D721Med (cell line): ENCODE measurements around the gene STOML3.

Experiments
- DNase-seq: peaks from one replicate; pipeline ENCODE4 v3.0.0; 2011; ENCODE audit warnings: low spot score; ENCODE audit not compliant: insufficient read length
- FAIRE-seq: peaks from 2 replicates; lab custom pipeline; 2011; peaks lifted over from hg19 to GRCh38; lab: Jason Lieb, UNC
- TF ChIP-seq, protein P1 (sequence below): IDR thresholded peaks from 2 replicates; pipeline ENCODE4 v1.5.1; 2012; ENCODE audit warnings: mild to moderate bottlenecking, control low read depth; ENCODE audit not compliant: insufficient read depth; ENCODE audit errors: missing control alignments

The STOML3 gene

GRCh38 chr13:39036212-39036611, 45.6 kb upstream of the STOML3 start:
- FAIRE-seq (no peak), DNase-seq (no peak)
- TF ChIP-seq, protein P1, sequence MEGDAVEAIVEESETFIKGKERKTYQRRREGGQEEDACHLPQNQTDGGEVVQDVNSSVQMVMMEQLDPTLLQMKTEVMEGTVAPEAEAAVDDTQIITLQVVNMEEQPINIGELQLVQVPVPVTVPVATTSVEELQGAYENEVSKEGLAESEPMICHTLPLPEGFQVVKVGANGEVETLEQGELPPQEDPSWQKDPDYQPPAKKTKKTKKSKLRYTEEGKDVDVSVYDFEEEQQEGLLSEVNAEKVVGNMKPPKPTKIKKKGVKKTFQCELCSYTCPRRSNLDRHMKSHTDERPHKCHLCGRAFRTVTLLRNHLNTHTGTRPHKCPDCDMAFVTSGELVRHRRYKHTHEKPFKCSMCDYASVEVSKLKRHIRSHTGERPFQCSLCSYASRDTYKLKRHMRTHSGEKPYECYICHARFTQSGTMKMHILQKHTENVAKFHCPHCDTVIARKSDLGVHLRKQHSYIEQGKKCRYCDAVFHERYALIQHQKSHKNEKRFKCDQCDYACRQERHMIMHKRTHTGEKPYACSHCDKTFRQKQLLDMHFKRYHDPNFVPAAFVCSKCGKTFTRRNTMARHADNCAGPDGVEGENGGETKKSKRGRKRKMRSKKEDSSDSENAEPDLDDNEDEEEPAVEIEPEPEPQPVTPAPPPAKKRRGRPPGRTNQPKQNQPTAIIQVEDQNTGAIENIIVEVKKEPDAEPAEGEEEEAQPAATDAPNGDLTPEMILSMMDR: no peak

DNA sequence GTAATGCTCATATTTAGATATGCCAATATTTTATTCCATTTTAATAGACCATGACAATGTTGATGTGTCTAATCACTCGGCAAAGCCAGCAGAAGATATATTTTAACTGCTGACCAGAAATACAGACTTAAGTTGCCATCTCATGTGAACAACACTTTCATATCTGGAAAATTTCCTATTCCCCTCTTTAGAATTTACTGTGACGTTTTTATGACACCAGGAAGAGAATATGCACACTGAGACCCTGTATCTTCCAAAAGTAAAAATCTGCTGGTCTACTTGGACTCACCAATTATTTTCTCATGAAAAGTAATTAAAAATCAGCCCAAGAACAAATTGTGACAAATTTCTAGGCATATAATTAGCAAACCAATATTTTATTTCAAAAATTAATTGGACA, 45.2 kb upstream of the STOML3 start:
- no peak for DNase-seq
- FAIRE-seq: no peak
- TF ChIP-seq, protein P1: no peak

GRCh38 chr13:39035204-39035603, 44.6 kb upstream of the STOML3 start:
- TF ChIP-seq, protein P1: no peak
- DNase-seq (no peak), FAIRE-seq (no peak)

- TF ChIP-seq, protein P1: no peak
- FAIRE-seq (no peak), DNase-seq (no peak)
Measured at GRCh38 chr13:39034085-39034484, 43.5 kb upstream of the STOML3 start.

DNA sequence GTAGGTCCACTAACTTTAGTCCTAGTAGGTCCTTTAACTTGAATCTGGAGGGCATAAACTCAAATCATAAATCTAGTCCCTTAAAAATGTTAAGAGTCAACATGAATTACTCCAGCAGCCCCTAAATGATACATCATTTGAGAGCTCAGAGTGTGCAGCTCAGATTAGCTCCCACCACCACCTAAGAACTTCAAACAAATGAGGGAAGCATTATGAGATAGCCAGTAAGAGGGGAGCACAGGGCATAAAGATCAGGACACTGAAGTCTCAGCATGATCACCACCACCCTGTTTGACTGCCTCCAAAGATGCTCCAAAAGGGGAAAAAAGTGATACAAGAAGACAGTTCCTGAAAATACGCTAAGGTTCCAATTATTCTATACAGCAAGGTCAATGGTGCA, 41.5 kb upstream of the STOML3 start:
- FAIRE-seq: no peak
- TF ChIP-seq, protein P1: no peak
- DNase-seq: no peak

DNA sequence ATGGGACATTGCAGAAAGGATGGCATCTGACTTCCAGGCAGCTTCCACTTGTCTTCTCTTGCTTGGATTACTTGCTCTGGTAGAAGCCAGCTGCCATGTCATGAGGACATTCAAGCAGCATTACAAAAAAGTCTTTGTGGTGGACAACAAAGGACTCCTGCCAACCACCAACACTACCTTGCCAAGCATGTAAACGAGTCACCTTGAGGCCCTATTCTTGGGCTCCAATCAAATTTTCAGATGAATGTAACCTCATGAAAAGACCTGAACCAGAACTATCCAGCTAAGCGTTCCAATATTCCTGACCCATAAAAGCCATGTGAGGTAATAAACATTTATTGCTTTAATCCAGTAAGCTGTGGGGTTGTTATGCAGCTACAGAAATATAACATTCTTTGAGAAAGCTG, 34.8 kb upstream of the STOML3 start:
- DNase-seq (no peak), FAIRE-seq (no peak)
- TF ChIP-seq, protein P1: no peak

DNA sequence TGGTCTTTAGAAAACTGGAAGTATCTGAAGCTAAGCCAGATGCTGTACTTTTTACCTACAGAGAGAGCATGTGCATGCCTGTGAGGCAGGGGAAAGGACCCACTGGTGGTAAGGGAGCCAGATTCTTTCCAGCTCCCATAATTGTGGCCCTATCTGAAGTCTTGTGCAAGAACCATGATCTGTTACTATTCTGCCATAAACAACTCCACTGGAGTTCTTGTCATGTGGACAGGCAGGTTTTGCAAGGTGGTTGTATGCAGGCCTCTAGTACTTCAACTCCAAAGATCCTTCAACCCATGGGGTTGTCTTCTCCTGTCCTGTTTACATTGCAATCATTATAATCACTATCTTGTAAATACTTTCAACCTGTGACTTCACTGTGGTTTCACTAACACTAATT, 33.1 kb upstream of the STOML3 start:
- FAIRE-seq: no peak

More for the DNA sequence above, 33.1 kb upstream of the STOML3 start:
- DNase-seq: no peak
- TF ChIP-seq, protein P1: no peak
